Muscle of leg (tissue), 11 donors: Measurements from ENCODE around the gene CARS1. TPM values are rescaled to one million over a fixed set of nuclear protein-coding genes. Genes with fewer than 3 reads are reported as not detected.

ENCODE experiments used
- DNase-seq: peaks from one replicate; pipeline ENCODE4 v3.0.0; 2013
- H3K27ac ChIP-seq: one replicate; pipeline ENCODE4 v1.5.1; 2013; ENCODE audit warnings: mild to moderate bottlenecking, low read length, control low read depth
- H3K27me3 ChIP-seq: one replicate; pipeline ENCODE4 v1.6.1; 2013; ENCODE audit warnings: low read length; ENCODE audit not compliant: control insufficient read depth, insufficient read depth
- H3K36me3 ChIP-seq: one replicate; pipeline ENCODE4 v1.6.1; 2013; ENCODE audit warnings: low read length; ENCODE audit not compliant: control insufficient read depth, insufficient read depth
- H3K4me1 ChIP-seq: one replicate; pipeline ENCODE4 v1.6.1; 2013; ENCODE audit warnings: low read length; ENCODE audit not compliant: control insufficient read depth, insufficient read depth
- H3K4me3 ChIP-seq: one replicate; pipeline ENCODE4 v1.5.1; 2013; ENCODE audit warnings: low read length, control low read depth
- H3K9me3 ChIP-seq: replicated peaks from 2 replicates; pipeline ENCODE4 v1.6.1; 2013; ENCODE audit warnings: low read depth, low read length; ENCODE audit not compliant: control insufficient read depth
- WGBS: methylation state at CpG from one replicate; pipeline ENCODE4 v1.1.5; 2013; ENCODE audit warnings: missing lambda C conversion rate; ENCODE audit not compliant: insufficient coverage; 5-methylcytosine and 5-hydroxymethylcytosine counted together
- polyA plus RNA-seq, 8 donors: library from polyadenylated mRNA; unstranded; fragments of 120-200 nt; gene quantifications; one replicate each; pipeline versions ENCODE4 v1.2.1 to v1.2.3, GENCODE V29; 2013; ENCODE audit warnings: inconsistent platforms in 1 of 8, low replicate concordance in 1 of 8; ENCODE audit not compliant: insufficient read length in 8 of 8, insufficient read depth in 1 of 8
- total RNA-seq: library from RNA; stranded (reverse); fragments of 120-200 nt; gene quantifications from one replicate; pipeline ENCODE4 v1.2.4, GENCODE V29; 2013

CARS1 gene
- total and polyA plus RNA-seq, 9 donors: 15.7 to 24.3 (median 20.7) TPM

- H3K4me3 ChIP-seq: no peak overlapping the region
- H3K4me1 ChIP-seq: peaks cover 6% of the 10 kb centered on the region
- no peaks in the 10 kb centered on the region for H3K9me3 ChIP-seq
- no peak for DNase-seq
- no peak overlapping the region for H3K27ac ChIP-seq
- WGBS: 44% methylated on average over 4 of the region's 4 CpGs
- peaks cover 54% of the 10 kb centered on the region for H3K36me3 ChIP-seq
- no peaks in the 10 kb centered on the region for H3K27me3 ChIP-seq
Measured at GRCh38 chr11:3021125-3021524, 36.1 kb downstream of the CARS1 start.

- no peaks in the 10 kb centered on the region for H3K9me3 ChIP-seq
- 90% methylated on average over 11 of the region's 12 CpGs for WGBS
- no peak for DNase-seq
- no peaks in the 10 kb centered on the region for H3K27me3 ChIP-seq
- peaks cover 57% of the 10 kb centered on the region for H3K36me3 ChIP-seq
- H3K4me1 ChIP-seq: peaks cover 6% of the 10 kb centered on the region
- no peak overlapping the region for H3K27ac ChIP-seq
- no peak overlapping the region for H3K4me3 ChIP-seq
Measured at GRCh38 chr11:3020011-3020410, 37.2 kb downstream of the CARS1 start.

GRCh38 chr11:3018596-3018995 is 38.6 kb downstream of the CARS1 start:
- Histone ChIP-seq H3K4me1 (peaks cover 6% of the 10 kb centered on the region), H3K36me3 (peaks cover 66% of the 10 kb centered on the region), H3K27me3 (no peaks in the 10 kb centered on the region), H3K9me3 (no peaks in the 10 kb centered on the region), H3K4me3 (no peak overlapping the region), H3K27ac (no peak overlapping the region)
- DNase-seq: no peak
- 84% methylated on average over 4 of the region's 5 CpGs for WGBS

GRCh38 chr11:3016861-3017260 is 40.4 kb downstream of the CARS1 start:
- H3K4me3 ChIP-seq: no peak overlapping the region
- H3K27me3 ChIP-seq: no peaks in the 10 kb centered on the region
- peaks cover under 1% of the 10 kb centered on the region for H3K4me1 ChIP-seq
- H3K27ac ChIP-seq: no peak overlapping the region
- WGBS: 86% methylated on average over 7 of the region's 11 CpGs
- no peak for DNase-seq
- peaks cover 66% of the 10 kb centered on the region for H3K36me3 ChIP-seq
- no peaks in the 10 kb centered on the region for H3K9me3 ChIP-seq

- no peaks in the 10 kb centered on the region for H3K4me1 ChIP-seq
- H3K36me3 ChIP-seq: peaks cover 74% of the 10 kb centered on the region
- no peak overlapping the region for H3K27ac ChIP-seq
- H3K4me3 ChIP-seq: no peak overlapping the region
- no peaks in the 10 kb centered on the region for H3K9me3 ChIP-seq
- DNase-seq: no peak
- H3K27me3 ChIP-seq: no peaks in the 10 kb centered on the region
- 54% methylated on average over 9 of the region's 10 CpGs for WGBS
Measured at GRCh38 chr11:3015796-3016195, 41.4 kb downstream of the CARS1 start.

GRCh38 chr11:3014943-3015342 is 42.3 kb downstream of the CARS1 start:
- Histone ChIP-seq H3K27me3 (no peaks in the 10 kb centered on the region), H3K4me3 (no peak overlapping the region), H3K9me3 (no peaks in the 10 kb centered on the region), H3K4me1 (no peaks in the 10 kb centered on the region), H3K27ac (no peak overlapping the region), H3K36me3 (peaks cover 77% of the 10 kb centered on the region)
- 93% methylated on average over 4 of the region's 4 CpGs for WGBS
- no peak for DNase-seq

GRCh38 chr11:3014057-3014938 is 42.9 kb downstream of the CARS1 start:
- Histone ChIP-seq H3K9me3 (no peaks in the 10 kb centered on the region), H3K36me3 (peaks cover 78% of the 10 kb centered on the region), H3K27ac (no peak overlapping the region), H3K27me3 (no peaks in the 10 kb centered on the region), H3K4me1 (no peaks in the 10 kb centered on the region), H3K4me3 (no peak overlapping the region)
- WGBS: 90% methylated on average over 12 of the region's 16 CpGs
- no peak for DNase-seq

- Histone ChIP-seq H3K4me3 (no peak overlapping the region), H3K9me3 (no peaks in the 10 kb centered on the region), H3K27ac (no peak overlapping the region), H3K36me3 (peaks cover 67% of the 10 kb centered on the region), H3K27me3 (no peaks in the 10 kb centered on the region), H3K4me1 (no peaks in the 10 kb centered on the region)
- no peak for DNase-seq
- 88% methylated on average over 25 of the region's 31 CpGs for WGBS
Measured at GRCh38 chr11:3011891-3012885, 45.0 kb downstream of the CARS1 start.

- peak; percentile 58 for DNase-seq
- 90% methylated on average over 11 of the region's 13 CpGs for WGBS
- peaks cover 58% of the 10 kb centered on the region for H3K36me3 ChIP-seq
- H3K9me3 ChIP-seq: no peaks in the 10 kb centered on the region
- H3K4me1 ChIP-seq: no peaks in the 10 kb centered on the region
- H3K27ac ChIP-seq: no peak overlapping the region
- H3K27me3 ChIP-seq: no peaks in the 10 kb centered on the region
- H3K4me3 ChIP-seq: no peak overlapping the region
Measured at GRCh38 chr11:3010521-3011275, 46.5 kb downstream of the CARS1 start.
